Thyroid gland (tissue), 4 donors: ENCODE results near the gene C20orf144. TPM values are rescaled to one million over a fixed set of nuclear protein-coding genes. Genes with fewer than 3 reads are reported as not detected.

Experiments
- DNase-seq, 2 donors: peaks; one replicate each; pipeline ENCODE4 v3.0.0-alpha.2; 2019
- H3K27ac ChIP-seq, 3 donors: fragments of 200-600 bp; sonication (generic); 1 replicate in 2 of 3; 2 replicates in 1 of 3; pipeline ENCODE4 v1.5.1; 2016 to 2019; ENCODE audit warnings: mild to moderate bottlenecking in 1 of 3, moderate library complexity in 1 of 3
- H3K27me3 ChIP-seq: fragments of 200-600 bp; sonication (generic); one replicate; pipeline ENCODE4 v1.5.1; 2019
- H3K36me3 ChIP-seq, 2 donors: fragments of 200-600 bp; sonication (generic); one replicate each; pipeline ENCODE4 v1.5.1; 2016 to 2019
- H3K4me1 ChIP-seq, 2 donors: fragments of 200-600 bp; sonication (generic); one replicate each; pipeline ENCODE4 v1.5.1; 2017 to 2019
- H3K4me3 ChIP-seq, 3 donors: fragments of 200-600 bp; sonication (generic); replicated peaks in 1 of 3; 1 replicate in 2 of 3; 2 replicates in 1 of 3; pipeline ENCODE4 v1.5.1; 2016; ENCODE audit warnings: mild to moderate bottlenecking in 1 of 3
- H3K9me3 ChIP-seq: fragments of 200-600 bp; sonication (generic); one replicate; pipeline ENCODE4 v1.5.1; 2017
- CTCF ChIP-seq, 6 experiments: fragments of 200-600 bp in 3 of 6; fragments of 450-650 bp in 3 of 6; sonication (generic) in 3 of 6; IDR thresholded peaks; one replicate each; pipeline ENCODE4 v1.5.1; 2016 to 2019; ENCODE audit warnings: antibody characterized with exemption in 6 of 6, mild to moderate bottlenecking in 2 of 6, inconsistent platforms in 1 of 6, moderate library complexity in 1 of 6
- POLR2A ChIP-seq, 2 donors: fragments of 450-650 bp; IDR thresholded peaks; one replicate each; pipeline ENCODE4 v1.6.1; 2017; ENCODE audit warnings: antibody characterized with exemption in 2 of 2, mild to moderate bottlenecking in 2 of 2, moderate library complexity in 1 of 2
- WGBS, 2 donors: methylation state at CpG; one replicate each; pipeline ENCODE4 v1.1.5; 2017; 5-methylcytosine and 5-hydroxymethylcytosine counted together
- intact Hi-C: fragments of 100-400 bp; cut with DNase I; formaldehyde crosslinking; loops from one replicate; pipeline ENCODE4 v1.15.1; 2023
- total RNA-seq, 4 donors: library from RNA; depleted of rRNA; stranded (reverse); fragments of >200 nt; gene quantifications; one replicate each; pipeline ENCODE4 v1.2.3, GENCODE V29; 2016

C20orf144 gene
- total RNA-seq, 4 donors from 2014 or later, result 0.13 TPM; not detected in 3

DNA sequence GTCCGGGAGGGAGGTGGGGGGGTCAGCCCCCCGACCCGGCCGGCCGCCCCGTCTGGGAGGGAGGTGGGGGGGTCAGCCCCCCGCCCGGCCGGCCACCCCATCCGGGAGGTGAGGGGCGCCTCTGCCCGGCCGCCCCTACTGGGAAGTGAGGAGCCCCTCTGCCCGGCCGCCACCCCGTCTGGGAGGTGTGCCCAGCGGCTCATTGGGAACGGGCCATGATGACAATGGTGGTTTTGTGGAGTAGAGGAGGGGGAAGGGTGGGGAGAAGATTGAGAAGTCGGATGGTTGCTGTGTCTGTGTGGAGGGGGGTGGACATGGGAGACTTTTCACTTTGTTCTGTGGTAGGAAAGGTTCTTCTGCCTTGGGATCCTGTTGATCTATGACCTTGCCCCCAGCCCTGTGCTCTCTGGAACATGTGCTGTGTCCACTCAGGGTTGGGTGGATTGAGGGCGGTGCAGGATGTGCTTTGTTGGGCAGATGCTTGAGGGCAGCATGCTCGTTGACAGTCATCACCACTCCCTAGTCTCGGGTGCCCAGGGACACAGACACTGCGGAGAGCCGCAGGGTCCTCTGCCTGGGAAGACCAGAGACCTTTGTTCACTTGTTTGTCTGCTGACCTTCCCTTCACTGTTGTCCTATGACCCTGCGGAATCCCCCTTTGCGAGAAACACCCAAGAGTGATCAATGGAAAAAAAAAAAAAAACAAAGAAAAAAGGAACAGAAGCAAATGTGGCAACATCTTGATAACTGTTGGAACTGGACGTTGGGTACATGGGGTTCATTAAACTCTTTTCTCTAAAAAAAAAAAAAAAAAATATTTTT lies 39.7 kb downstream of the C20orf144 start:
- H3K36me3 ChIP-seq, result peaks cover 0 to under 1% of the 10 kb centered on the region in 2 donors
- no peaks in the 10 kb centered on the region for H3K9me3 ChIP-seq
- DNase-seq, result no peak
- WGBS, 2 donors, result 88 to 89% methylated on average over 12 to 13 of the region's 27 CpGs
- peaks cover 0 to 14% of the 10 kb centered on the region in 2 donors for H3K4me1 ChIP-seq
- H3K27ac ChIP-seq, result no peak overlapping the region
- H3K27me3 ChIP-seq, result no peaks in the 10 kb centered on the region
- intact Hi-C loops, result no loop called here
- H3K4me3 ChIP-seq, result no peak overlapping the region
- TF ChIP-seq POLR2A (IDR thresholded peaks at IDR 0.05) (no peak), CTCF (IDR thresholded peaks at IDR 0.05) (no peak)

GRCh38 chr20:33702861-33703260 lies 40.7 kb downstream of the C20orf144 start:
- 28 to 79% methylated on average over 5 of the region's 5 CpGs for WGBS, 2 donors
- TF ChIP-seq CTCF (IDR thresholded peaks at IDR 0.05), result no peak
- TF ChIP-seq POLR2A (IDR thresholded peaks at IDR 0.05), result no peak
- peaks cover 0 to 14% of the 10 kb centered on the region in 2 donors for H3K4me1 ChIP-seq
- DNase-seq, result peak; percentile 59 to 61
- H3K27me3 ChIP-seq, result no peaks in the 10 kb centered on the region
- no peak overlapping the region for H3K4me3 ChIP-seq
- H3K27ac ChIP-seq, result no peak overlapping the region
- no peaks in the 10 kb centered on the region for H3K9me3 ChIP-seq
- intact Hi-C loops, result no loop called here
- peaks cover 0 to 5% of the 10 kb centered on the region in 2 donors for H3K36me3 ChIP-seq

DNA sequence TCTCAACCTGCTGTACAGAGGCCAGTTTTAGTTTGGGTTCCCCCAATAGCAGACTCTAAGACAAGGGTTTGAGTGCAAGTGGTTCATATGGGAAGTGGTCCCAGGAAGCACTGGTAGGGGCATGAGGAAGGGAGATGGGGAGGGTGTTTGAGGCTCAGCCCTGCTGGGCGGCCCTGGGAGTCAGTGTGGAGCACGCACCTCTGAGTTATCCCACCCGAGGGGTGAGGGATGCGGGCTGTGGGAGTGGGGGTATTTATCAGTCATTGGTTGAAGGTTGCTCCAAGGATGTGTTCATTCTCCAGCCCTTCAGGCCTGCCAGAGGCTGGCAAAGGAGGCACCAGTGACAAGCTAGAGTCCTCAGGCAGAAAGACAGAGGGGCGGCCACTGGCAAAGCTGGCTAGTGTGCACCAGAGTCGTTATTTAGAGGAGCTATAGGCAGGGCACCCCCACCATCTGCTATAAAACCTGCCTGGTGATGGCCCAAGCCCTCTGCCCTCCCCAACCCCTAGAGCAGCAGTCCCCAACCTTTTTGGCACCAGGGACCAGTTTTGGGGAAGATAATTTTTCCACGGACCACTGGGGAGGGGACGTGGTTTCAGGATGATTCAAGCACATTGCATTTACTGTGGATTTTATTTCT lies 41.5 kb downstream of the C20orf144 start:
- TF ChIP-seq CTCF (IDR thresholded peaks at IDR 0.05) (no peak), POLR2A (IDR thresholded peaks at IDR 0.05) (no peak)
- no peak for DNase-seq
- intact Hi-C loops, result no loop called here
- H3K36me3 ChIP-seq, result peaks cover 0 to 5% of the 10 kb centered on the region in 2 donors
- no peaks in the 10 kb centered on the region for H3K27me3 ChIP-seq
- no peaks in the 10 kb centered on the region for H3K9me3 ChIP-seq
- H3K4me3 ChIP-seq, result no peak overlapping the region
- 86 to 92% methylated on average over 7 to 8 of the region's 8 CpGs for WGBS, 2 donors
- no peak overlapping the region for H3K27ac ChIP-seq
- peaks cover 0 to 14% of the 10 kb centered on the region in 2 donors for H3K4me1 ChIP-seq

DNA sequence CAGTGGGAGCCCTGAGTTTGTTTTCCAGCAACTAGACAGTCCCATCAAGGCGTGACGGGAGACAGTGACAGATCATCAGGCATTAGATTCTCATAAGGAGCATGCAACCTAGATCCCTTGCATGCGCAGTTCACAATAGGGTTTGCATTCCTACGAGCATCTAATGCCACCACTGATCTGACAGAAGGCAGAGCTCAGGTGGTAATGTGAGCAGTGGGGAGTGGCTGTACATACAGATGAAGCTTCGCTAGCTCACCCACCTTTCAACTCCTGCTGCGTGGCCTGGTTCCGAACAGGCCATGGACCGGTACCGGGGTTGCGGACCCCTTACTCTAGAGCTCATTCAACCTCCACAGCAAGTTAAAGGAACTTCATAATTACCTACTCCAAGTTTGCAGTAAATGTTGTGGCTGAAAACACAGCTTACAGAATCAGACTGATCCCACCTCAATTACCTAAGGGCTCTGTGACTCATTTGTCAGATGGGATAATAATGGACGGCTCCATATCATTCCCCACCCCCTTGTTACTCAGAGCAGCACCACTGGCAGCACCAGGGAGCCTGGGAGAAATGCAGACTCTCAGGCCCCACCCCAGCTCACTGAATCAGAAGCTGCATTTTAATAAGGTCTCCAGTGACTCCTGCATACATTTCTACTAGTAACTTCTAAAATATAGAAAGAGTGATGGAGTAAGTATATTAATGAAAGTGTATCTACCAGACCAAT lies 42.2 kb downstream of the C20orf144 start:
- no peaks in the 10 kb centered on the region for H3K27me3 ChIP-seq
- no peak overlapping the region for H3K27ac ChIP-seq
- peaks cover 0 to 14% of the 10 kb centered on the region in 2 donors for H3K4me1 ChIP-seq
- DNase-seq, result no peak
- 93 to 97% methylated on average over 11 of the region's 11 CpGs for WGBS, 2 donors
- intact Hi-C loops, result no loop called here
- no peaks in the 10 kb centered on the region for H3K9me3 ChIP-seq
- H3K36me3 ChIP-seq, result peaks cover 0 to 5% of the 10 kb centered on the region in 2 donors
- TF ChIP-seq CTCF (IDR thresholded peaks at IDR 0.05), result no peak
- no peak for TF ChIP-seq POLR2A (IDR thresholded peaks at IDR 0.05)
- no peak overlapping the region for H3K4me3 ChIP-seq
